ENCODE measurements around the gene ESRRA. TPM values are rescaled to one million over a fixed set of nuclear protein-coding genes. Genes with fewer than 3 reads are reported as not detected.

The ESRRA gene
- total and polyA plus RNA-seq, 2 donors = 20.5 to 48.0 TPM

GRCh38 chr11:64348383-64349024 lies 43.2 kb downstream of the ESRRA start:
- Histone ChIP-seq H3K27ac (ENCODE audit: low read depth in 1 of 2, low read length in 1 of 2) (no peak overlapping the region), H3K9me3 (ENCODE audit: control insufficient read depth in 2 of 2, insufficient read depth in 1 of 2, low read length in 1 of 2) (no peaks in the 10 kb centered on the region), H3K4me1 (ENCODE audit: control insufficient read depth in 2 of 2, insufficient read depth in 2 of 2, low read length in 2 of 2) (no peaks in the 10 kb centered on the region), H3K4me3 (ENCODE audit: low read length in 2 of 2) (no peak overlapping the region), H3K27me3 (ENCODE audit: control insufficient read depth in 2 of 2, insufficient read depth in 1 of 2, low read length in 1 of 2) (no peaks in the 10 kb centered on the region), H3K36me3 (ENCODE audit: control insufficient read depth in 2 of 2, insufficient read depth in 2 of 2, low read length in 1 of 2) (peaks cover 36 to 65% of the 10 kb centered on the region in 2 donors)
- 95% methylated on average over 14 of the region's 14 CpGs for WGBS
- no peak for DNase-seq (ENCODE audit: low read depth in 6 of 9, low spot score in 9 of 9)

- no peaks in the 10 kb centered on the region for H3K4me1 ChIP-seq (ENCODE audit: control insufficient read depth in 2 of 2, insufficient read depth in 2 of 2, low read length in 2 of 2)
- no peak for DNase-seq (ENCODE audit: low read depth in 6 of 9, low spot score in 9 of 9)
- 96% methylated on average over 7 of the region's 7 CpGs for WGBS
- H3K27ac ChIP-seq (ENCODE audit: low read depth in 1 of 2, low read length in 1 of 2) = no peak overlapping the region
- H3K4me3 ChIP-seq (ENCODE audit: low read length in 2 of 2) = no peak overlapping the region
- peaks cover 34 to 64% of the 10 kb centered on the region in 2 donors for H3K36me3 ChIP-seq (ENCODE audit: control insufficient read depth in 2 of 2, insufficient read depth in 2 of 2, low read length in 1 of 2)
- no peaks in the 10 kb centered on the region for H3K9me3 ChIP-seq (ENCODE audit: control insufficient read depth in 2 of 2, insufficient read depth in 1 of 2, low read length in 1 of 2)
- no peaks in the 10 kb centered on the region for H3K27me3 ChIP-seq (ENCODE audit: control insufficient read depth in 2 of 2, insufficient read depth in 1 of 2, low read length in 1 of 2)
These were observed 43.7 kb downstream of the ESRRA start for GRCh38 chr11:64349025-64349387.

GRCh38 chr11:64349404-64349803 lies 44.1 kb downstream of the ESRRA start:
- Histone ChIP-seq H3K27me3 (ENCODE audit: control insufficient read depth in 2 of 2, insufficient read depth in 1 of 2, low read length in 1 of 2) (no peaks in the 10 kb centered on the region), H3K4me3 (ENCODE audit: low read length in 2 of 2) (no peak overlapping the region), H3K9me3 (ENCODE audit: control insufficient read depth in 2 of 2, insufficient read depth in 1 of 2, low read length in 1 of 2) (no peaks in the 10 kb centered on the region), H3K27ac (ENCODE audit: low read depth in 1 of 2, low read length in 1 of 2) (no peak overlapping the region), H3K4me1 (ENCODE audit: control insufficient read depth in 2 of 2, insufficient read depth in 2 of 2, low read length in 2 of 2) (no peaks in the 10 kb centered on the region), H3K36me3 (ENCODE audit: control insufficient read depth in 2 of 2, insufficient read depth in 2 of 2, low read length in 1 of 2) (peaks cover 30 to 64% of the 10 kb centered on the region in 2 donors)
- no peak for DNase-seq (ENCODE audit: low read depth in 6 of 9, low spot score in 9 of 9)
- WGBS = 93% methylated on average over 11 of the region's 11 CpGs

DNA sequence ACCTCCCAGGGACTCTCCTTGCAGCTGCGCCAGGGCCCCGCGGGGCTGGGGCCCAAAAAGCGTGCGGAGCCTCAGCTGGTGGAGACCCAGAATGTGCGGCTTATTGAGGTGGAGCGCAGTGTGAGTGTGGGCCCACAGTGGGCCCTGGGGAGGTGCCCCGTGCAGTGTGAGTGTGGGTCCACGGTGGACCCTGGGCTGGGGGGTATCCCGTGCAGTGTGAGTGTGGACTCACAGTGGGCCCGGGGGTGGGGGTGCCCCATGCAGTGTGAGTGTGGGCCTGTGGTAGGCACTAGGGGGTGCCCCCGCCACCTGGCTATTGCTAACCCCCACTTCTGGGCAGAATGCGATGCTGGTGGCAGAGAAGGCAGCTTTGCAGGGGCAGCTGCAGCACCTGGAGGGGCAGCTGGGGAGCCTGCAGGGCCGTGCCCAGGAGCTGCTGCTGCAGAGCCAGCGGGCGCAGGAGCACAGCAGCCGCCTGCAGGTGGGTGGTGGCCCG lies 45.9 kb downstream of the ESRRA start:
- Histone ChIP-seq H3K36me3 (ENCODE audit: control insufficient read depth in 2 of 2, insufficient read depth in 2 of 2, low read length in 1 of 2) (peaks cover 25 to 47% of the 10 kb centered on the region in 2 donors), H3K4me3 (ENCODE audit: low read length in 2 of 2) (no peak overlapping the region), H3K27me3 (ENCODE audit: control insufficient read depth in 2 of 2, insufficient read depth in 1 of 2, low read length in 1 of 2) (no peaks in the 10 kb centered on the region), H3K9me3 (ENCODE audit: control insufficient read depth in 2 of 2, insufficient read depth in 1 of 2, low read length in 1 of 2) (no peaks in the 10 kb centered on the region), H3K4me1 (ENCODE audit: control insufficient read depth in 2 of 2, insufficient read depth in 2 of 2, low read length in 2 of 2) (peaks cover 4 to 10% of the 10 kb centered on the region in 2 donors), H3K27ac (ENCODE audit: low read depth in 1 of 2, low read length in 1 of 2) (no peak overlapping the region)
- DNase-seq (ENCODE audit: low read depth in 6 of 9, low spot score in 9 of 9) = no peak
- 93% methylated on average over 18 of the region's 18 CpGs for WGBS

GRCh38 chr11:64352099-64352994 lies 47.0 kb downstream of the ESRRA start:
- H3K4me1 ChIP-seq (ENCODE audit: control insufficient read depth in 2 of 2, insufficient read depth in 2 of 2, low read length in 2 of 2) = peaks cover 4 to 11% of the 10 kb centered on the region in 2 donors
- peaks cover 27 to 52% of the 10 kb centered on the region in 2 donors for H3K36me3 ChIP-seq (ENCODE audit: control insufficient read depth in 2 of 2, insufficient read depth in 2 of 2, low read length in 1 of 2)
- 97% methylated on average over 33 of the region's 33 CpGs for WGBS
- no peaks in the 10 kb centered on the region for H3K27me3 ChIP-seq (ENCODE audit: control insufficient read depth in 2 of 2, insufficient read depth in 1 of 2, low read length in 1 of 2)
- H3K27ac ChIP-seq (ENCODE audit: low read depth in 1 of 2, low read length in 1 of 2) = no peak overlapping the region
- no peaks in the 10 kb centered on the region for H3K9me3 ChIP-seq (ENCODE audit: control insufficient read depth in 2 of 2, insufficient read depth in 1 of 2, low read length in 1 of 2)
- no peak for DNase-seq (ENCODE audit: low read depth in 6 of 9, low spot score in 9 of 9)
- no peak overlapping the region for H3K4me3 ChIP-seq (ENCODE audit: low read length in 2 of 2)

DNA sequence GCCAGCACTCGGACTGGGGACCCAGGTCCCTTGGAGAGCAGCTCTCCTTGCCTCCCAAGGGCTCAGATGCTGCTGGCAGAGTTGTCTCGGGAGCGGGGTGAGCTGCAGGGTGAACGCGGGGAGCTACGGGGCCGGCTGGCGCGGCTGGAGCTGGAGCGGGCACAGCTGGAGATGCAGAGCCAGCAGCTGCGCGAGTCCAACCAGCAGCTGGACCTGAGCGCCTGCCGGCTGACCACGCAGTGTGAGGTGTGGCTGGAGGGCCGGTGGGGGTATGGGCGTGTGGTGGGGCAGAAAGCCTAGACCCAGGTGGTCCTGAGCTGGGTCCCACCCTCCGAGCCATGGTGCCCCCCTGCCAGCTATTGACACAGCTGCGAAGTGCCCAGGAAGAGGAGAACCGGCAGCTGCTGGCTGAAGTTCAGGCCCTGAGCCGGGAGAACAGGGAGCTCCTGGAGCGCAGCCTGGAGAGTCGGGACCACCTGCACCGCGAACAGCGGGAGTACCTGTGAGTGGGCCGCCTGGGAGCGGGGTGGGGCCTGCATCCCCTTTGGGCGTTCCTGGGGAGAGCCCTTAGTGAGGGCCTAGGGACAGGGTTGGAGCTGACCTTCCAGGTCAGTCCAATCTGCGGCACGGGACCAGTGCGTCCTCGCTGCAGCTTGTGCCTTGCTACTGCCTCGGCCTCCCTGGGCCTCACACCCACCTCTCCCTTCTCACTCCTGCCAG lies 47.8 kb downstream of the ESRRA start:
- H3K27ac ChIP-seq (ENCODE audit: low read depth in 1 of 2, low read length in 1 of 2) = no peak overlapping the region
- no peak for DNase-seq (ENCODE audit: low read depth in 6 of 9, low spot score in 9 of 9)
- no peak overlapping the region for H3K4me3 ChIP-seq (ENCODE audit: low read length in 2 of 2)
- peaks cover 5 to 19% of the 10 kb centered on the region in 2 donors for H3K4me1 ChIP-seq (ENCODE audit: control insufficient read depth in 2 of 2, insufficient read depth in 2 of 2, low read length in 2 of 2)
- no peaks in the 10 kb centered on the region for H3K9me3 ChIP-seq (ENCODE audit: control insufficient read depth in 2 of 2, insufficient read depth in 1 of 2, low read length in 1 of 2)
- peaks cover 26 to 52% of the 10 kb centered on the region in 2 donors for H3K36me3 ChIP-seq (ENCODE audit: control insufficient read depth in 2 of 2, insufficient read depth in 2 of 2, low read length in 1 of 2)
- H3K27me3 ChIP-seq (ENCODE audit: control insufficient read depth in 2 of 2, insufficient read depth in 1 of 2, low read length in 1 of 2) = no peaks in the 10 kb centered on the region
- 96% methylated on average over 34 of the region's 34 CpGs for WGBS

GRCh38 chr11:64353715-64354506 lies 48.6 kb downstream of the ESRRA start:
- H3K27ac ChIP-seq (ENCODE audit: low read depth in 1 of 2, low read length in 1 of 2) = no peak overlapping the region
- 93% methylated on average over 20 of the region's 20 CpGs for WGBS
- no peak for DNase-seq (ENCODE audit: low read depth in 6 of 9, low spot score in 9 of 9)
- peaks cover 21 to 49% of the 10 kb centered on the region in 2 donors for H3K36me3 ChIP-seq (ENCODE audit: control insufficient read depth in 2 of 2, insufficient read depth in 2 of 2, low read length in 1 of 2)
- peaks cover 13 to 26% of the 10 kb centered on the region in 2 donors for H3K4me1 ChIP-seq (ENCODE audit: control insufficient read depth in 2 of 2, insufficient read depth in 2 of 2, low read length in 2 of 2)
- H3K27me3 ChIP-seq (ENCODE audit: control insufficient read depth in 2 of 2, insufficient read depth in 1 of 2, low read length in 1 of 2) = peaks cover 0 to 2% of the 10 kb centered on the region in 2 donors
- no peak overlapping the region for H3K4me3 ChIP-seq (ENCODE audit: low read length in 2 of 2)
- no peaks in the 10 kb centered on the region for H3K9me3 ChIP-seq (ENCODE audit: control insufficient read depth in 2 of 2, insufficient read depth in 1 of 2, low read length in 1 of 2)

GRCh38 chr11:64355078-64355940 lies 50.0 kb downstream of the ESRRA start:
- WGBS = 30% methylated on average over 23 of the region's 23 CpGs
- Histone ChIP-seq H3K27me3 (ENCODE audit: control insufficient read depth in 2 of 2, insufficient read depth in 1 of 2, low read length in 1 of 2) (peaks cover 0 to 4% of the 10 kb centered on the region in 2 donors), H3K4me1 (ENCODE audit: control insufficient read depth in 2 of 2, insufficient read depth in 2 of 2, low read length in 2 of 2) (peaks cover 22 to 38% of the 10 kb centered on the region in 2 donors), H3K9me3 (ENCODE audit: control insufficient read depth in 2 of 2, insufficient read depth in 1 of 2, low read length in 1 of 2) (no peaks in the 10 kb centered on the region), H3K36me3 (ENCODE audit: control insufficient read depth in 2 of 2, insufficient read depth in 2 of 2, low read length in 1 of 2) (peaks cover 16 to 39% of the 10 kb centered on the region in 2 donors), H3K27ac (ENCODE audit: low read depth in 1 of 2, low read length in 1 of 2) (peak overlapping the region in 1 of 2 donors; percentile 15), H3K4me3 (ENCODE audit: low read length in 2 of 2) (no peak overlapping the region)
- DNase-seq (ENCODE audit: low read depth in 6 of 9, low spot score in 9 of 9) = peak in 5 of 9 donors; percentile 57 to 85 (median 74)

Measured in thymus (tissue), 11 donors.